ENCODE results near the gene CNTN1.

- TF ChIP-seq, protein P1, sequence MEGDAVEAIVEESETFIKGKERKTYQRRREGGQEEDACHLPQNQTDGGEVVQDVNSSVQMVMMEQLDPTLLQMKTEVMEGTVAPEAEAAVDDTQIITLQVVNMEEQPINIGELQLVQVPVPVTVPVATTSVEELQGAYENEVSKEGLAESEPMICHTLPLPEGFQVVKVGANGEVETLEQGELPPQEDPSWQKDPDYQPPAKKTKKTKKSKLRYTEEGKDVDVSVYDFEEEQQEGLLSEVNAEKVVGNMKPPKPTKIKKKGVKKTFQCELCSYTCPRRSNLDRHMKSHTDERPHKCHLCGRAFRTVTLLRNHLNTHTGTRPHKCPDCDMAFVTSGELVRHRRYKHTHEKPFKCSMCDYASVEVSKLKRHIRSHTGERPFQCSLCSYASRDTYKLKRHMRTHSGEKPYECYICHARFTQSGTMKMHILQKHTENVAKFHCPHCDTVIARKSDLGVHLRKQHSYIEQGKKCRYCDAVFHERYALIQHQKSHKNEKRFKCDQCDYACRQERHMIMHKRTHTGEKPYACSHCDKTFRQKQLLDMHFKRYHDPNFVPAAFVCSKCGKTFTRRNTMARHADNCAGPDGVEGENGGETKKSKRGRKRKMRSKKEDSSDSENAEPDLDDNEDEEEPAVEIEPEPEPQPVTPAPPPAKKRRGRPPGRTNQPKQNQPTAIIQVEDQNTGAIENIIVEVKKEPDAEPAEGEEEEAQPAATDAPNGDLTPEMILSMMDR (IDR thresholded peaks at IDR 0.05) = no peak
- no peak for TF ChIP-seq EZH2 (IDR thresholded peaks at IDR 0.05; ENCODE audit: borderline replicate concordance, insufficient read depth, low read depth, low read length, poor library complexity, severe bottlenecking)
These were observed 296.1 kb downstream of the CNTN1 start for GRCh38 chr12:40988355-40988754.
